ENCODE measurements around the gene PALB2. TPM values are rescaled to one million over a fixed set of nuclear protein-coding genes. Genes with fewer than 3 reads are reported as not detected.

The PALB2 gene
- total and polyA plus RNA-seq, 9 of the 15 experiments (the other 6 are each of a cell fraction or from before 2014, with no cell fraction given) = 7.0 to 25.8 (median 15.2) TPM

GRCh38 chr16:23580391-23580790, 60.7 kb downstream of the PALB2 start:
- H3K9me1 ChIP-seq (ENCODE audit: control insufficient read depth, insufficient read depth, low read length) = no peaks in the 10 kb centered on the region
- H3K4me2 ChIP-seq (ENCODE audit: insufficient read depth, low read length) = no peak overlapping the region
- FAIRE-seq (no peak), DNase-seq (ENCODE audit: extremely low read depth in 1 of 4, low spot score in 3 of 4) (no peak), ATAC-seq (no peak)
- intact Hi-C loops (cut with micrococcal nuclease) = no loop called here
- no peaks in the 10 kb centered on the region; the same call in none of the 2 replicates for H4K20me1 ChIP-seq (replicated peaks; ENCODE audit: control insufficient read depth, insufficient read depth, low read length)
- no TSS peak for BruUV-seq (replicated peaks)
- peaks cover 55% of the 10 kb centered on the region for H3K36me3 ChIP-seq (ENCODE audit: control insufficient read depth, insufficient read depth, low read length)
- in situ Hi-C loops (cut with MboI) = no loop called here
- H3K4me1 ChIP-seq (replicated peaks in 1 of 2; ENCODE audit: control insufficient read depth in 2 of 2, insufficient read depth in 2 of 2, low read length in 2 of 2) = no peaks in the 10 kb centered on the region; a peak in 1 of 5 replicates
- ChIA-PET POLR2A (interaction anchor here (0.7 to 0.8 kb wide), 2 partner anchors 109 to 374 kb away, joined by 3 read pairs; no protein-coding TSS in a partner anchor), CTCF (ENCODE audit: low intra/inter-chr PET ratio) (no interaction called here)
- no peak overlapping the region for H2AFZ ChIP-seq (ENCODE audit: low read depth, low read length)
- no peak overlapping the region for H3K9ac ChIP-seq (ENCODE audit: insufficient read depth in 1 of 2, low read depth in 2 of 2, low read length in 2 of 2)
- no peaks in the 10 kb centered on the region for H3K79me2 ChIP-seq (ENCODE audit: control insufficient read depth, insufficient read depth, low read length)
- no peak overlapping the region for H3K27ac ChIP-seq (ENCODE audit: extremely low read depth, low read depth, low read length)
- H3K4me3 ChIP-seq = no peak overlapping the region
- no peak for TF ChIP-seq PHF21A (IDR thresholded peaks at IDR 0.05; ENCODE audit: borderline replicate concordance, low read depth)
- no peak for TF ChIP-seq RCOR1 (IDR thresholded peaks at IDR 0.05; ENCODE audit: borderline replicate concordance in 1 of 2, low read depth in 2 of 2, low read length in 2 of 2)
- no peak for TF ChIP-seq ZNF780A (CRISPR knock-in tag; IDR thresholded peaks at IDR 0.05)
- 0 out of 2 replicates have a peak, but pooled peaks have one; percentile 32 for TF ChIP-seq SUPT5H (IDR thresholded peaks at IDR 0.05)
- TF ChIP-seq ZBTB11 (CRISPR knock-in tag; IDR thresholded peaks at IDR 0.05) = peak in 1 of 3 experiments; percentile 40; a peak in 1 of 6 replicates
- H3K9me3 ChIP-seq (replicated peaks; ENCODE audit: control insufficient read depth, insufficient read depth, low read depth, low read length) = no peaks in the 10 kb centered on the region
- no peaks in the 10 kb centered on the region for H3K27me3 ChIP-seq (ENCODE audit: control insufficient read depth in 2 of 2, insufficient read depth in 2 of 2, low read length in 2 of 2)

All from K562 (cell line).